Middle frontal gyrus (tissue), 1 donor: ENCODE measurements around the gene IFNA2.
"Not testable (repeated sequence)": the region's sequence is repeated elsewhere in the genome, so short reads cannot be mapped to it uniquely, and the experiment has no call there.

Experiments
- DNase-seq: peaks from one replicate; pipeline ENCODE4 v3.0.0-alpha.2; 2015; ENCODE audit warnings: low spot score; ENCODE audit errors: extremely low spot score

Gene IFNA2

DNA sequence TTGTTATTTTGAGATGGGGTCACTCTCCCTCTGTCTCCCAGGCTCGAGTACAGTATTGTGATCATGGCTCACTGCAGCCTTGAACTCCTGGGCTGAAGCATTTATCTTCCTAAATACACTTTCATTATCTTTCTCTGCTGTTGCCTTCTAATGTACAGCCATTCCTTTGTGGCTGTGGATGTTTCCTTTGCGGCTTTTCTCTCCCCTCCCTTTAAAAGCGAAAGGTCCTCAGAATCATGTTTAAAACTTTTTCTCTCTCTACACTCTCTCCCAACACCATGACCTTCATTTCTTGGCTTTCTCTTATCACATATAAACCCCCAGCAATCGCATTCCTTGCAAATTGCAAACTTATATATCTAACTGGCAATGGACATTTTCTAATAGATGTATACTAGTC, 1.6 kb downstream of the IFNA2 start:
- no peak for DNase-seq

DNA sequence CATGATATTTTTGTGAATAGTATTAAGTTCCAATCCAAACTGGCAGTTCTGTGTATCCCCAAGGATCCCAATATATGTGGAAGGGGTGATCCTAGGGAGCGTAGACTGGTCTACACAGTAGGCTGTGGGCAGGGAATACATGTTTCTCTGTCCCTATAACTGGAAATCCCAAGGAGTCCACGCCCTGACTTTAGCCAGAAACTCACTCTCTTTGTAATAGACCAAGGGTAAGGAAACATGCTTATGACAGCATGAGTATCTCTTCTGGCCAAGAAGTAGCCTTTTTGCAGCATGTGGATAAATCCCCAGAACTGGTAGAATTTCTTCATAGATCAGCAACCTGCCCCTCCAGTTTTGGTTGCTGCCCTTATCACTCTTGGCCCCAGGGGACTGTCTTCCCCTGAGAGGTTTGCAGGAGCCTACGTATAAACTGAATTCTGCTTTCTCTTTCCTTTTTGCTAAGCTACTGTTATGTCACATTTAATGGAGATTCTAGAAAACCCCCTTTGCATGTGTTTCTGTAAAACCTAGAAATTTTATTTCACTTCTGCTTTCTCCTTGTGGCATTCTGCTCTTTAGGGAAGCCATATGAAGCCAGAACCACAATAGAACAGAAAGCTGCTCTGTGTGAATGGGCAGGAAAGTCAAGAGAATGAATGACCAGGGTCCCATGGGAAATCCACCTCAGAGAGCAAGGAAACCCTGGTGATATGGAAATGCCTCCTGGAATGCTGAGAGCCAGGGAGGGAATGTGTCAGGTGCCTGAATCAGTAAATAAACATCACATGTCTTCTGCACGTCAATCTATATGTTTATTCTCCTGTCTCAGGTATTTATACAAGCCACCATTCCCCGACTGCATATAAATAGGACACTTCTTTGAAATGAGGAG, 3.5 kb downstream of the IFNA2 start:
- DNase-seq, result no peak

DNA sequence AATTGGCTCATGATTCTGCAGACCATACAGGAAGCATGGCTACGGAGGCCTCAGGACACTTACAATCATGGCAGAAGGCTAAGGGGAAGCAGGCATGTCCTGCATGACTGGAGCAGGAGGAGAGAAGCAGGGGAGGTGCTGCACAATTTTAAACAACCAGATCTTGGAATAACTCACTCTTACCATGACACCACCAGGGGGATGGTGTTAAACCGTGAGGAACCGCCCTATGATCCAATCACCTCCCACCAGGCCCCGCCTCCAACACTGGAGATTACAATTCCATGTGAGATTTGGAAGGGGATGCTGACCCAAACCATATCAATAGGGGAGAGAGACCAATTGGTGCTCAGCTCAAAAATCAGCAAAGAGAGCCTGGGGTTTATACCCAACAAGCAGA, 13.7 kb downstream of the IFNA2 start:
- not testable (repeated sequence) for DNase-seq

DNA sequence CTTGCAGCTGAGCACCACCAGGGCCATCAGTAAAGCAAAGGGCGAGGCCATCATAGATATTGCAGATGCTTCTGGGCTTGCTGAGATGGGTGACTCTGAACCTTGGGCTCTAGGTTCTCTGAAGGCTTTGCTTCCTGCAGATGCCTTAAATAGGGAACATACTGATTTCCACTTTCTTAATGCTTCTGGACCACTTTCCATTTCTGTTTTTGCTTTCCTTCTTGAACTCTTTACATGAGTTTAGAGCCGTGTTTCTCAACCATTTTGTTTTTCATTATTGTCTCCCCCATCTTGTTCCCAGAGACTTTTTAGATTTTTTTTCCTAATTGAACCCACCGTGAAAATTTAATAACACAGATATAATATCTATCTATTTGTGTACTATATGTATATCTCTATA, 17.2 kb downstream of the IFNA2 start, which contains the start of gene IFNA13:
IFNA13 (minus strand) TSS at position 101 of the 400 bp plus-strand sequence; CDS start at position 54, 47 bp downstream.
- DNase-seq, result no peak

DNA sequence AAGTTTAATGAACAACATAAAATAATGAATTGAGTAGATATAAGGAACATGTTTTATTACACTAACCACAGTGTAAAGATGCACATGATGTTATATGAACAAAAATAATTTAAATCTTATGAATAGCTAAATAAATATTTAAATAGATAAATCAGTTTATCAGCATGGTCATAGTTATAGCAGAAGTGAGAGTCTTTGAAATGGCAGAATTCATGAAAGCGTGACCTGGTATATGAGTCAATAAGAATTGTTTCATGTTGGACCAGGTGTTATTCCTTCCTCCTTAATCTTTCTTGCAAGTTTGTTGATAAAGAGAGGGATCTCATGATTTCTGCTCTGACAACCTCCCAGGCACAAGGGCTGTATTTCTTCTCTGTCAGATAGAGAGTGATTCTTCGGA, 18.0 kb downstream of the IFNA2 start:
- not testable (repeated sequence) for DNase-seq

DNA sequence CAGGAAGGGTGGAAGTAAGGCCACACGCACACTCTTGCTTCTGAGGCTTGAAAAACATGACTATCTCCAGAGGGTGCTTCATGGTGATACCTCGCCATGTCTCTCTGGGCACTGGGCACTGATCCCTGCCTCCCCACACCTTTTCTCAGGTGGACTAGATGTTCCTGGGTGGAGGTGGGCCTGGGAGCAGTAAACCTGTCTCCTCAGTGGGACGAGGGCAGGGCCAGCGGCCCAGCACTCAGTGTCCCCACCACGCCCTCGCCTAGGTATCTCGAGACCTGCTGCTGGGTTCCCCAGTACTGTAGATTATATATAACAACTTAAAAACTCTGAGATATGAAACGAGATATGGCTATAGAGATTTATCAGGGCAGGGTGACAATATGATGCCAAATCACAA, 22.9 kb downstream of the IFNA2 start:
- no peak for DNase-seq

DNA sequence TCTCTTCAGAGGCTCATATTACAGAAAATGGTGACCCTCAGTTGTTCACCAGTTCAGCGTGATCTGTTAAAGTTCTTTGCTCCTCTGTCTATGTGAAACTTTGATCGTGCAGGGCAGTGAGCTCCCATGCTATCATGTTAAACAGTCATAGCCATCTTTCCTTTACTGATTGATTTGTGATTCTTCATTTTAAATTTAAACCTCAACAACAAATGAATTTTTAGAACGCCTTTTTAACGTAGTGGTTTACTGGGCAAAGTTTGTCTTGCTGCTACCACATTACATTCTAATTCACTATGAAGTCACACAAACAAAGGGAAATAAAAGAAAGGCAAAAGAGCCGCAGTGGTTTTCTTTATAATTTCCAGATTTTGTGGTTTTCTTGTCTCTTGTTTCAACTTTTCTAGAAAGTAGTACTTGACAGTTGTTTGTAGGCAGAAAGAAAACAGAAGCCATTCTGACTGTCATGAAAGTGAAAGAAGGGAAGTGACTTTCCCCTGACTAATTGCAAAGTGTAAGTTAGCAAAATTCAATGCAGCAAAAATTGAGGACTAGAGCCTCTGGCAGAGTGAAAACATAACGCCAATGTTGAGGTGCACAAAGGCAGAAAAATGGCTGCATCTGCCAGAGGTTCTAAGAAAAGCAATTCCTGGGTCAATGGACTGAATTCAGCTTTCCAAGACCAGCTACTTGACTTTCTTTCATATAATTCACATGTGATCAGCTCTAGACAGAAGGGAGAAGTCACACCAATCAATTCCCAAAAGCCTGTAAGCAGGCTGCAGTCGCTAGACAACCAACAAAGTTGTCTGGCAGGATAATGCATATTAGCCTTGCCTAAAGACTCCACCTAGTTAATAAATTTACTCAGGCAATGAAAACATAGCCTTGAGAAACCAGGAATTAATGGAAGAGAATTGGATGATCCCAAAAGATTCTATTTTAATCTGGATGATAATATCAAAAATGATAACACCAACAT, 27.4 kb downstream of the IFNA2 start:
- DNase-seq, result no peak

DNA sequence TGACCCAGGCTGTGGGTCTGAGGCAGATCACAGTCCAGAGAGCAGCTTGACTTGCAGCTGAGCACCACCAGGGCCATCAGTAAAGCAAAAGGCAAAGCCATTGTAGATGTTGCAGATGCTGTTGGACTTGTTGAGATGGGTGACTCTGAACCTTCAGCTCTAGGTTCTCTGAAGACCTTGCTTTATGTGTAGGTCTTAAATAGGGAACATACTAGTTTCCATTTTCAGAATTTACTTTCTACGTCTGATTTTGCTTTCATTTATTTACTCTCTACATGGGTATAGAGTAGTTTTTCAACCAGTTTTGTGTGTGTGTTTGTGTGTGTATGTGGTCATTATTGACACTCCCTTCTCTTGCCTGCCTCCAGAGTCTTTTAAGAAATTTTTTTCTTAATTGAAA, 34.4 kb downstream of the IFNA2 start, which contains the start of gene IFNA6:
IFNA6 (minus strand) TSS at position 101 of the 400 bp plus-strand sequence; CDS start at position 101, 0 bp downstream.
- DNase-seq, result no peak

DNA sequence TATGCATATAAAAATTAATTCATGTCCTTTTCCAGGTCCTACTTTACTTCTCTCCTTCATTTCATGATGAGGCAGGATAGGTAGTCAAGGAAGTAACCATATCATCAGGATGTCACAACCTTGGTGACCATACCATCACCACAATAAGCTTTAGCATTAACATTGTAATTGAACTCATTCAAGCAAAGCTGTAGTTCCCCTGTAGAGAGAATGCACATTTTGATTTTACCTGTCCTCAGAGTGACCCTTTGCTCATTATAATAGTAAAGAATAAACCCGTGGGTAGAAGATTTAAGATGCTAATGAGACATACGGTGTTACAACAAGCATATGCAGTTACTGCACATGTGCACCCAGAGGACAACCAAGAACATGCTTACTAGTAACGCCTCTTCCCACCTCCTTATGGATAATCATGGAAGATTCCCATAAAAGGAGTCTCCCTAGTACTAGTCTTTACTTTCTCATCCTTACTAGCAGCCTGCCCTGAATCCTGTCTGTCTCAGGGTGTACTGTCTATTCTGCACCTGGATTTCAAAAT, 36.7 kb downstream of the IFNA2 start:
- DNase-seq, result no peak

DNA sequence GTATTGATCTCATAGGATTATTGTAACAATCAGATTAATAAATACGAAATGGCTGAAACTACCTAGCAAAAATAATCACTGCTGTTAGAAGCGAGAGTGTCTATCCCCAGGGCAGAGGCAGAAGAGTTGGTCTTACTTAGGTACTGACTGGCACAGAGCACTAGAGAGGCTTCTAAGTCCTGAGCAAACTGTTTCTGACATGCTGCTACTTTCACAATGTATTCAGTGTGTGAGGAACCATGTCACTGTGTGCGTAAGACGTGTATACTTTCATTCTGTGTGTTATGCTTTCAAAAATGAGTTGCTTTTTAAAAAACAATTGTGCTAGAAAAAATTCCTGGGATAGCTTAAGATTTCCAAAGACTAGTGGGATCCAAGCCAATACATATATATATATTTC, 44.5 kb downstream of the IFNA2 start:
- no peak for DNase-seq

DNA sequence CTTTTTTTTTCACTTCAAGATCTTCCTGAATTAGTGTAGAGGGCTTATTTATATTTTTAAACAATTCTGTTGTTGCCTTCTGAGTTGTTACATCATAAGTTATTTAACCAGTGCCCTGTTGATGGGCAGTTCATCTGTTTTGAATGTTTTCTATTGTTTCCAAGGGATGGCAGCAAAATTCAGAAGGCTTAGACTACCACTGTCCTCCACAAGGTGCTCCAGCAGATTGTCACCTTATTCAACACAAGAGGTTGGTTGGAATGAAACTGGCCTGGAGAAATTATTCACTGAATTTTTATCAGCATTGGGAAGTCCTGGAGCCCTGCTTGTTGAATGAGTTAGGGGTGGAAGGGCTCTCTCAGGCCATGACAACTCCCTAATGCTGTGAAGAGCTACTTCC, 48.7 kb downstream of the IFNA2 start:
- no peak for DNase-seq

DNA sequence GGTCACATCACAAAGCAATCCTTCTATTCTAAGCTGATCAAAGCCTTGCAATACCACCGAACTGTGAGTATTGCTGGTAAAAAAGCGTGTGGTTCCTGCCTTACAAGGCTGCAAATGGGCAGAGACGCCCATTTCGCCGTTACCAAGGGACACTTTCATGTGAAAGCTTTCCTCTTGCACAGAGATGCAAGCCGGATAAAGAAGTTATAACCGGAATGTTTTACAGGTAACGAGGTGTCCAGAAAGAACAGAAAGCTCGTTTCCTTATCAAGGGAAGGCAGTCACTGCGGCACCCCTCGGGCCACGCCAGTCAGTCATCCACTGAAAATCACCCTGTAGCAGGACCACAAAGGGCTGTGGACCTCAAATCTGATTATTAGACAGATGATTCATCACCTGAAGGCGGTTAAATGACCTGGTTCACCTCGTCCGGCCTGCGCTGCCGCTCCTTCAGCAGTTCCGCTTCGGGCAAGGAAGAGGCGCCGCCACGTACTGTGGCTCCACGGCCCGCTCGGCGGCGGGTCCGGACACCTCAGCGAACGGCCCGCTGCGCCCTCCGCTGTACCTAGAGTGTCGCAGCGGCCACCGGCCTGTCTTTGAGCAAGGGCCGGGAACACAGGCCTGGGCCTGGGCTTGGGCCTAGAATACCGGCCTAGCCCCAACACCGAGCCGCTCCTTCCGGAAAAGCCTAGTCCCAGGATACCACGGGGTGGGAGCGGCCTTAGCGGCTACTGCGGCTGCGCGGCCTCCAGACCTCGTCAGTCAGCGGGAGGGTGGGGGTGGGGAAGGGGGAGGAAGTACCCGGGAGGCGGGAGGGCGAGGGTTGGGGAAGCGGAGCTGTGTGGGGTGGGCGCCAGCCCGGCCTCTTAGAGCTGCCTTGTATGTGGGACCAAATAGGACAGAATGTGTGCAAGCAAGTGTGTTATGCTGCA, 50.2 kb downstream of the IFNA2 start, which contains the start of gene KLHL9:
KLHL9 (minus strand) TSS at position 704 of the 932 bp plus-strand sequence; CDS start at position 159, 545 bp downstream.
- DNase-seq, result peak; percentile 80
